HG02938 (cell line): ENCODE measurements around the gene MANF.
A peak's percentile ranks its signal among the peaks of the same experiment; 100 is the strongest.

ENCODE experiments used
- ATAC-seq: cut with Tn5 transposase; IDR thresholded peaks from one replicate; pipeline ENCODE4 v1.9.1; 2021; ENCODE audit warnings: mild to moderate bottlenecking, moderate library complexity; ENCODE audit not compliant: unreplicated experiment

MANF gene

GRCh38 chr3:51389423-51390183 lies 4.5 kb downstream of the MANF start:
- ATAC-seq, result no peak

- peak; percentile 23 for ATAC-seq
Measured at GRCh38 chr3:51390246-51391074, 5.4 kb downstream of the MANF start.

GRCh38 chr3:51391075-51391565 lies 6.0 kb downstream of the MANF start, which contains the start of gene RBM15B:
Gene RBM15B (plus strand): TSS chr3:51391285. CDS start chr3:51391400, 115 bp downstream.
- ATAC-seq, result peak; percentile 92

DNA sequence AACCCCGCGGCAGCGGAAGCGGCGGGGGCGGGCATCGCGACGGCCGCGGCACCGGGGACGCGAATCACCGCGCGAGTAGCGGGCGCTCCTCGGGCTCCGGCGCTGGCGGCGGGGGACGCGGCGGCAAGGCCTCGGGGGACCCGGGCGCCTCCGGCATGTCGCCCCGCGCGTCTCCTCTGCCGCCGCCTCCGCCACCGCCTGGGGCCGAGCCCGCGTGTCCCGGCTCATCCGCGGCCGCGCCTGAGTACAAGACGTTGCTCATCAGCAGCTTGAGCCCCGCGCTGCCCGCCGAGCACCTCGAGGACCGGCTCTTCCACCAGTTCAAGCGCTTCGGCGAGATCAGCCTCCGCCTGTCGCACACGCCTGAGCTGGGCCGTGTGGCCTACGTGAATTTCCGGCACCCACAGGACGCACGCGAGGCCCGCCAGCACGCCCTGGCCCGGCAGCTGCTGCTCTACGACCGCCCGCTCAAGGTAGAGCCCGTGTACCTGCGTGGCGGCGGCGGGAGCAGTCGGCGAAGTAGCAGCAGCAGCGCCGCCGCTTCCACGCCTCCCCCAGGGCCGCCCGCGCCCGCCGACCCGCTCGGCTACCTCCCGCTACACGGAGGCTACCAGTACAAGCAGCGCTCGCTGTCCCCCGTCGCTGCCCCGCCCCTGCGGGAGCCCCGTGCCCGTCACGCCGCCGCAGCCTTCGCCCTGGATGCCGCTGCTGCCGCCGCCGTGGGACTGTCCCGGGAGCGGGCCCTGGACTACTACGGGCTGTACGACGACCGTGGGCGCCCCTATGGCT lies 6.7 kb downstream of the MANF start:
- ATAC-seq, result peak; percentile 4

DNA sequence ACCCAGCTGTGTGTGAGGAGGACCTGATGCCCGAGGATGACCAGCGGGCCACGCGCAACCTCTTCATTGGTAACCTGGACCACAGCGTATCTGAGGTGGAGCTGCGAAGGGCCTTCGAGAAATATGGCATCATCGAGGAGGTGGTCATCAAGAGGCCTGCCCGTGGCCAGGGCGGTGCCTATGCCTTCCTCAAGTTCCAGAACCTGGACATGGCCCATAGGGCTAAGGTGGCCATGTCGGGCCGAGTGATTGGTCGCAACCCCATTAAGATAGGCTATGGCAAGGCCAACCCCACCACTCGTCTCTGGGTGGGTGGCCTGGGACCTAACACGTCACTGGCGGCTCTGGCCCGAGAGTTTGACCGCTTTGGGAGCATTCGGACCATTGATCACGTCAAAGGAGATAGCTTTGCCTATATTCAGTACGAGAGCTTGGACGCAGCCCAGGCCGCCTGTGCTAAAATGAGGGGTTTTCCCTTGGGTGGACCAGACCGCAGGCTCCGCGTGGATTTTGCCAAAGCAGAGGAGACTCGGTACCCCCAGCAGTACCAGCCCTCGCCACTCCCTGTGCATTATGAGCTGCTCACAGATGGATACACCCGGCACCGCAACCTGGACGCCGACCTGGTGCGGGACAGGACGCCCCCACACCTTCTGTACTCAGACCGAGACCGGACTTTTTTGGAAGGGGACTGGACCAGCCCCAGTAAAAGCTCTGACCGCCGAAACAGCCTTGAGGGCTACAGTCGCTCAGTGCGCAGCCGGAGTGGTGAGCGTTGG lies 7.5 kb downstream of the MANF start:
- ATAC-seq, result no peak

GRCh38 chr3:51393134-51393495 lies 8.0 kb downstream of the MANF start:
- ATAC-seq, result no peak

- ATAC-seq, result no peak
Measured at GRCh38 chr3:51393564-51393963, 8.5 kb downstream of the MANF start.

DNA sequence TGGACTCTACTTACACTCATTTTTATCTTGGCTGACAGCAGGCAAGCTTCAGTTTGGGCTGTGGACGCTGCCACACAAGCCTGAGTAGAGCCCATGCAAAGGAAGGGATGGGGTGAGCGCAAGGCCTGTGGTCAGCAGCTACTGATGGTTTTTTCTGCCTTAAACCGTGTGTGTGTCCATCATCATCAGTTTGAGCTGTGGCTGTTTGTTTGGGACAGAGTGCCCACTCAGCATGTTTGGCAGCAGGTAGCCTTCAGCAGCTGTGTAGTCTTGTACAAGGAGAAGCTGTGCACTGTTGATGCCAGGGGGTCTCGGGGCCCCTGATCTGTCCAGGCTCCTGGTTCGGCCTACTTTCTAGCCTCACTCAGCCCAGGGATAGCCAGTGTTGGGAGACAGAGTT lies 9.4 kb downstream of the MANF start:
- no peak for ATAC-seq

DNA sequence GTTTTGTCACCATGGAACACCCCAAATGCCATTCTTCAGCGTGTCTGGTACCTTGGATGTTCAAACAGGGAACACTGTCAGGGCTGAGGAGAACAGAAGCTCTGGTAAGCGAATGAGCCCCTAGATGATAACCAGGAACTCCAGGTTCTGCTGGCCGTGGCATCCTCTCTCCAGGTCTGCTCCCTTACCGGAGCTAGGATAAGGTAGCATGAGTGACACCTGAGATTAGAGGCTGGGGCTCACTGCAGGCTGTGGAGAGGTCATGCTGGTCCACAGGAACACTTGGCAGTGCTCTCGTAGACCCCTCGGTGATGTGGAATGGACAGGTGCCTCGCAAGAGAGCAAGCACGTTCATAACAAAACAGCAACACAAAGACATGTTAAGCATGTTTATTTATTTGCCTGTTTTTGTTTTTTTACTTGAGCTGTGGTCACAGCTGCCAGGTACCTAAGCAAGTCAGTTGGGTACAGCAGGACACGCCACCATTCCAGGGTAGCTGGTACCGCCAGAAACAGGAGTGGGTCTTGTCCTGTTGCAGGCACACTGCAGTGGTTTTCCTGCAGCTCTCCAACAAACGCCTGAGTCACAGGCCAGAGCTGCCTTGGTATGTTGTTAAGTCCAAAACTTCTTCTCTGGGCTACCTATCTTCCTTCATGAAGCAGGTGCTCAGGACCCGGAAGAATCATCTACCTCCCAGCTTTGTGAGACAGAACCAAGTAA lies 10.6 kb downstream of the MANF start:
- ATAC-seq, result no peak

DNA sequence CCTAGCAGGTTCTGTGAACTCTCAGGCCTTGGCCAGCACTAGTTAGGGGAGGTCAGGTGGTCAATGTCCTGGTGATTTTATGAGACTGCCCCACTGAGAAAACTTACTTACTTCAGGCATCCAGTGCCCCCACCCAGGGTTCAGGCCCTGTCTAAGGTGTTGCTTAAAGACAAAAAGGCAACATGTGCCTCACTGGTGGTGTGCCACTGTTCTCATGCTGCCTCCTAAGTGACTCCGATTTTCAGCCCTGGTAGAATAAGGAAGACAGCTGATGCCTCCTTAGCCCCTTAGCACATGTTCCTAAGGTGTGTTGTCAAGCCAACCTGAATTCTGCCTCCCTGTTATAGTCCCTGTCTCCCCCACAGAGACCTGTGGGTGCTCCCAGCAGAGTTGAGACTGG lies 11.3 kb downstream of the MANF start:
- no peak for ATAC-seq

GRCh38 chr3:51397392-51397791 lies 12.3 kb downstream of the MANF start:
- ATAC-seq, result no peak

DNA sequence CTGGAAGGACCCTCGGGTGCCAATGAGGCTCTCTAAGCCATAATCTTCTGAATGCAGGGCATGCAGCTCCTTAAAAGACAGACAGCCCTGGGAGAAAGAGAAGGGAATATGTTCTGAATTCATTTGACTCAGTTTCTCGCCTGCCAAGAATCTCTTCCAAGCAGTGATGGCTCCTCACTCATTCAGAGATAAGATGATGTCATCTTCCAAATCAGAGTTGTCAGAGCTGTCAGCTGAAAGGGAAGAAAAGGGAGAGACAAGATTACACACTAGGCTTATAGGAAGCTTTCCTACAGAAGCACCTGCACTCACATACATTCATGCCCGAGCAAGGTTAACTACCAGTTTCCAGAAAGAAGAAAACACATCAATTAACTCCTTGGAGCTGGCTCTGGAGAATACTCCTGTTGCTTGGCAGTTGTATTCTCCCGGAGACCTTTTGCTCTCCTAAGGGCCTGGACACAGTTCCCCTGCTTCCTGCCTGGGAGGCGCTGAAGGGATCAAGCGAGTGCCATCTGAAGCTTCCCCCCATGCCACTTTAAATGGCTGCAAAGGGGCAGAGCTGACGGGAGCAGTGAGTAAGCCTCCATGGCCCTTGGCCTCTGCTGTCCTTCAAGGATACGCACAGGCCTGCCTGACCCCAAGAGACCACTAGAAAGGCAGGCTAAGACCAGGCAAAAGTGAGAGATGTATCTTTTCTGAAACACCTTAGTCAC lies 13.7 kb downstream of the MANF start:
- no peak for ATAC-seq

- no peak for ATAC-seq
Measured at GRCh38 chr3:51400166-51400565, 15.1 kb downstream of the MANF start.

DNA sequence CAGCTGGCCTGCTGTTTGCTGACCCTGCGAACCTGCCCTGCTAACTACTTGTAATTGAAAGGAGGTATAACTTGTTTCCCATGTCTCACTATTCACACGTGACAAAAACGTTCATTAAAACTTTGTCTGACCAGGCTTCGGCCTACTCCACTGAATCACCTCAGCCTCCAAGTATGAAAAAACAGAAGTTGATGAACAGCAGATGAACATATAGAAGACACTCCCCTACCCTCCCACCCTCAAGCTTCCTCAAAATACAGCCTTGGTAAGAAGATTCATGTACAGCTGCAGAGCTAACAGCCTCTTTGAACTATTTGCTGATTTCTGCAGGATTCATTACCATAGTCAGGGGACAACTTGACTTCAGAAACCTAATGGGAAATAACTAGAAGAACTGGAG lies 16.6 kb downstream of the MANF start:
- no peak for ATAC-seq

- ATAC-seq, result no peak
Measured at GRCh38 chr3:51403675-51404074, 18.6 kb downstream of the MANF start.

- ATAC-seq, result no peak
Measured at GRCh38 chr3:51408021-51408420, 22.9 kb downstream of the MANF start.

DNA sequence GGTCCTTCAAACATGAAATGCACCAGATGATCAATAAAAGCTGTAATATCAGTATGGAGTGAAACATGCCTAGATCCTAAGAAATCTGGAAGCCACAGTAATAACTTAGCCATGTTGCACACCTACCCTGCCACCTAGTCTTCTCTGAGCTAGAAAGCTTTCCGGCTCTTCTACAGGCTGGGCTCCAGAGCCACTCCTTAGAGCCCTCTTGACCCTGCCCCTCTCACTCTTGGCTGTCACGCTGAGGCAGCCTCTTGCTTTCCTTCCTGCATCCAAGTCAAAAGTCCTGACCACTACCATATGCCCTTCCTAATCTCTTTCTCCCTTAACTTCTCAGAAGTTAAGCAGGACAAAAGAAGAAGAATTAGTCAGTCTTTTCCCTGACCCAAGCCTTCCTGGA lies 23.7 kb downstream of the MANF start:
- ATAC-seq, result no peak

DNA sequence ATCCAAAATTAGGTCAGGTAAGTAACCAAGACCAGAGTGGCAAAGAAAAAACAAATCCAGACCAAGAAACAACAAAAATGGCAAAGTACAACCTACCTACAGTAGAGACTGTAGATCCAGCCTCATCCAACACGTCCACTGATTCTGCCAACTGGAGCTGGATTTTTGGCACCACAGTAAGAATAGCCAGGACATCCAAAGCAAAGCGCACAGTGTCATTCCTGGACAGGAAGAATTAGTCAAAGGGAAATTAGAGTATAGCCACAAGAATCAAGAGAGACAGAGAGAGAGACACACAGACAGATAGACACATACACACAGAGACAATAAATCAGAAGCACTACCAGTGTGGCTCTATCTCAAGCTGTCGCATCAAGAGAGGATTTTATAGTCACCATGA lies 37.1 kb downstream of the MANF start:
- no peak for ATAC-seq

DNA sequence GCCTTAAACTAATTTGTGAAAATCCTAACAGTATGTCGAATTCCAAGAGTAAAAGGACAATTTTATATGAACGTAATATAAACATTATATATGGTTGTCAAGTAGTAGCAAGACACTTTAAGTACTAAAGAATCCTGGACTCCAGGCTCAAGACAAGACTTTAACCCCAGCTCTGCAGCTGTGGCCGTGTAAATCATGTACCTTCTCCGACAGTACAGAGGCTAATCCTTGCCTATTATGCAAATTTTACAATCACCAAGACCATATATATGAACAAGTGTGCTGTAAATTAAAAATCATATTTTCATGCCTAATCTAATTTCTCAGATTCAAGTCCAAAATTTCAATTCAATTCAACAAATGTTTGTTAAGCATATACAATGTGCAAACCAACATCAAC lies 41.8 kb downstream of the MANF start:
- no peak for ATAC-seq
